CD4-positive, alpha-beta T cell (primary cell): ENCODE results near the gene AHRR. TPM values are rescaled to one million over a fixed set of nuclear protein-coding genes. Genes with fewer than 3 reads are reported as not detected.

ENCODE experiments used
- ATAC-seq: fragments of 200-7000 bp; cut with Tn5 transposase; one replicate; pipeline ENCODE4 v1.10.0; 2022; ENCODE audit warnings: mild to moderate bottlenecking; ENCODE audit not compliant: poor library complexity
- CTCF ChIA-PET: fragments of 350-600 bp; sonication (Branson Sonifier 250); formaldehyde crosslinking; loops from one replicate; lab custom pipeline; 2021; ENCODE audit warnings: antibody characterized with exemption, inconsistent platforms; lab: Charles Lee
- POLR2A ChIA-PET: fragments of 350-600 bp; sonication (Branson Sonifier 250); formaldehyde crosslinking; loops from one replicate; lab custom pipeline; 2021; ENCODE audit warnings: antibody characterized with exemption, inconsistent platforms; lab: Charles Lee
- DNase-seq, 14 experiments: peaks; one replicate each; pipeline ENCODE4 v3.0.0-alpha.2; 2013 to 2020; ENCODE audit warnings: mixed read lengths in 2 of 14
- H3K27ac ChIP-seq, 2 donors: one replicate each; pipeline versions ENCODE4 v1.5.1 to v1.7.0; 2013; ENCODE audit warnings: low read length in 2 of 2, low read depth in 1 of 2, mild to moderate bottlenecking in 1 of 2
- H3K27me3 ChIP-seq, 2 experiments: 1 replicate in 1 of 2; 2 replicates in 1 of 2; pipeline versions ENCODE4 v1.6.1 to v1.7.0; 2013; ENCODE audit warnings: low read length in 2 of 2, control low read depth in 1 of 2, mild to moderate bottlenecking in 1 of 2, moderate library complexity in 1 of 2; ENCODE audit not compliant: insufficient read depth in 2 of 2, control insufficient read depth in 1 of 2
- H3K36me3 ChIP-seq: one replicate; pipeline ENCODE4 v1.6.1; 2013; ENCODE audit warnings: low read length, control low read depth; ENCODE audit not compliant: insufficient read depth
- H3K4me1 ChIP-seq: one replicate; pipeline ENCODE4 v1.6.1; 2013; ENCODE audit warnings: low read length, control low read depth; ENCODE audit not compliant: insufficient read depth
- H3K4me3 ChIP-seq: one replicate; pipeline ENCODE4 v1.5.1; 2013; ENCODE audit warnings: mild to moderate bottlenecking, low read length, moderate library complexity
- H3K9me3 ChIP-seq, 2 experiments: 1 replicate in 1 of 2; 2 replicates in 1 of 2; pipeline versions ENCODE4 v1.6.1 to v1.7.0; 2013; ENCODE audit warnings: low read length in 2 of 2, mild to moderate bottlenecking in 2 of 2, control low read depth in 1 of 2, moderate library complexity in 1 of 2; ENCODE audit not compliant: control insufficient read depth in 1 of 2, insufficient read depth in 1 of 2
- H3K27ac Mint-ChIP-seq: one replicate; pipeline ENCODE4 v1.8.0; 2020; ENCODE audit warnings: mixed read lengths
- H3K27me3 Mint-ChIP-seq: one replicate; pipeline ENCODE4 v1.8.0; 2021; ENCODE audit warnings: mixed read lengths
- H3K36me3 Mint-ChIP-seq: one replicate; pipeline ENCODE4 v1.8.0; 2021; ENCODE audit warnings: low read depth, mixed read lengths
- H3K4me1 Mint-ChIP-seq: one replicate; pipeline ENCODE4 v1.8.0; 2021; ENCODE audit warnings: low read depth, mixed read lengths
- H3K4me3 Mint-ChIP-seq: one replicate; pipeline ENCODE4 v1.8.0; 2020; ENCODE audit warnings: mild to moderate bottlenecking, mixed read lengths
- H3K9me3 Mint-ChIP-seq: one replicate; pipeline ENCODE4 v1.8.0; 2020; ENCODE audit warnings: mixed read lengths
- intact Hi-C, 2 experiments: fragments of 100-400 bp; cut with DNase I in 1 of 2; cut with micrococcal nuclease in 1 of 2; formaldehyde crosslinking; loops; one replicate each; pipeline versions ENCODE4 v1.15.1 to v1.9.0; 2023 to 2025; cut with DNase I, micrococcal nuclease
- total RNA-seq, 174 experiments: library from RNA in 2 of 174; stranded (reverse) in 2 of 174; gene quantifications; one replicate each; pipeline ENCODE4 v1.2.3 and lab custom pipeline; 2021 to 2026
- TF ChIP-seq, protein P1 (sequence below): fragments of 200-600 bp; IDR thresholded peaks from one replicate; pipeline ENCODE4 v1.8.0; 2022; ENCODE audit warnings: antibody characterized with exemption, mild to moderate bottlenecking

AHRR gene
- total RNA-seq, 2 experiments from 2014 or later, result 0.45 to 0.63 TPM

DNA sequence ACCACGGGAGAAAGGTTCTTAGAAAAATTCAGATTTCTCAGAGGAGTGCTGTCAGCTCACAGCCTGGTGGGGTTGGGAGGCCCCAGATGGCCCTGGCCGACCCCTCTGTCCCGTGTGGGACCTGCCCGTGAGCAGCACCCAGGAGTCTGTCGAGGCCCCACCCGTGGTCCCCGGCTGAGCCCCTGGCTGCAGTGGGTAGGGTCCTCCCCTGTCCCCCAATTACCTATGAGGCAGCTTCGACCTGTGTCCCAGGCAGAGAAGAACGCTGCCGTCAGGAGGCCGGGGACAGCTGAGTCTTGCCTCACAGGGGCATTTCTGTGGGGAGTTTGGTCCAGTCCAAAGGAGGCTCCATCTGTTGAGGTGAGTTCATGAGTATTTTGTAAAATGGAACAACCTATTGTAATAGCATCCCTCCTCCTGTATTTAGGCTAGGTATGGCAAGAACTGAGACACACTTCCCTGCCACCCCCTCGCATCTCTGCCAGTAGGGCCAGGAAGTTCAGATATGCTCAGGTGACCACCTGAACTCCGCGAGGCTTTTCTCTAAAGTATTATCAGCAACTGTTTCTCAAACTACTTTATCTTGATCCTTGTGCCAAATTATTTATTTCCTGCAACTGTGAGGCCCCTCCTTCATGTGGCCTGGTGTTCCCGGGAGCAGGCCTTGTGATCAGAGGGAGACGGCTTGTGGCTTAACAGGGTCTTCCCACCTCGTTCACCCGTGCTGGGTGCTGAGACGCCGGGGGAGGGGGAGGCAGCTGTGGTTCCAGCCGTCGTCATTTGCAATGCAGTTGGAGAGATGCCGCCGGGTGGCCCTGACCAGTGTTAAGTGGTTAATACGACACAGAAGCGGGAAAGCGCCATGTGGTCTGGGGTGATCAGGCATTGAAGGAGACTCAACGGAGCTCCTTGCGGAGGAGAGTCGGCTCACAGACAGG lies 1.7 kb downstream of the AHRR start:
- H3K27me3 Mint-ChIP-seq, result peaks cover 56% of the 10 kb centered on the region
- Histone ChIP-seq H3K4me3 (peak overlapping the region; percentile 22), H3K36me3 (no peaks in the 10 kb centered on the region), H3K4me1 (peaks cover 19% of the 10 kb centered on the region), H3K9me3 (peaks cover 0 to 21% of the 10 kb centered on the region in 2 experiments), H3K27ac (no peak overlapping the region), H3K27me3 (peaks cover 31 to 53% of the 10 kb centered on the region in 2 experiments)
- TF ChIP-seq, protein P1, sequence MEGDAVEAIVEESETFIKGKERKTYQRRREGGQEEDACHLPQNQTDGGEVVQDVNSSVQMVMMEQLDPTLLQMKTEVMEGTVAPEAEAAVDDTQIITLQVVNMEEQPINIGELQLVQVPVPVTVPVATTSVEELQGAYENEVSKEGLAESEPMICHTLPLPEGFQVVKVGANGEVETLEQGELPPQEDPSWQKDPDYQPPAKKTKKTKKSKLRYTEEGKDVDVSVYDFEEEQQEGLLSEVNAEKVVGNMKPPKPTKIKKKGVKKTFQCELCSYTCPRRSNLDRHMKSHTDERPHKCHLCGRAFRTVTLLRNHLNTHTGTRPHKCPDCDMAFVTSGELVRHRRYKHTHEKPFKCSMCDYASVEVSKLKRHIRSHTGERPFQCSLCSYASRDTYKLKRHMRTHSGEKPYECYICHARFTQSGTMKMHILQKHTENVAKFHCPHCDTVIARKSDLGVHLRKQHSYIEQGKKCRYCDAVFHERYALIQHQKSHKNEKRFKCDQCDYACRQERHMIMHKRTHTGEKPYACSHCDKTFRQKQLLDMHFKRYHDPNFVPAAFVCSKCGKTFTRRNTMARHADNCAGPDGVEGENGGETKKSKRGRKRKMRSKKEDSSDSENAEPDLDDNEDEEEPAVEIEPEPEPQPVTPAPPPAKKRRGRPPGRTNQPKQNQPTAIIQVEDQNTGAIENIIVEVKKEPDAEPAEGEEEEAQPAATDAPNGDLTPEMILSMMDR, result no peak
- DNase-seq (no peak), ATAC-seq (no peak)
- CTCF ChIA-PET, result no interaction called here
- intact Hi-C loops, result no loop called here
- POLR2A ChIA-PET, result no interaction called here
- no peaks in the 10 kb centered on the region for H3K9me3 Mint-ChIP-seq
- peak overlapping the region; percentile 38 for H3K4me3 Mint-ChIP-seq
- no peak overlapping the region for H3K27ac Mint-ChIP-seq
- no peaks in the 10 kb centered on the region for H3K4me1 Mint-ChIP-seq
- no peaks in the 10 kb centered on the region for H3K36me3 Mint-ChIP-seq

DNA sequence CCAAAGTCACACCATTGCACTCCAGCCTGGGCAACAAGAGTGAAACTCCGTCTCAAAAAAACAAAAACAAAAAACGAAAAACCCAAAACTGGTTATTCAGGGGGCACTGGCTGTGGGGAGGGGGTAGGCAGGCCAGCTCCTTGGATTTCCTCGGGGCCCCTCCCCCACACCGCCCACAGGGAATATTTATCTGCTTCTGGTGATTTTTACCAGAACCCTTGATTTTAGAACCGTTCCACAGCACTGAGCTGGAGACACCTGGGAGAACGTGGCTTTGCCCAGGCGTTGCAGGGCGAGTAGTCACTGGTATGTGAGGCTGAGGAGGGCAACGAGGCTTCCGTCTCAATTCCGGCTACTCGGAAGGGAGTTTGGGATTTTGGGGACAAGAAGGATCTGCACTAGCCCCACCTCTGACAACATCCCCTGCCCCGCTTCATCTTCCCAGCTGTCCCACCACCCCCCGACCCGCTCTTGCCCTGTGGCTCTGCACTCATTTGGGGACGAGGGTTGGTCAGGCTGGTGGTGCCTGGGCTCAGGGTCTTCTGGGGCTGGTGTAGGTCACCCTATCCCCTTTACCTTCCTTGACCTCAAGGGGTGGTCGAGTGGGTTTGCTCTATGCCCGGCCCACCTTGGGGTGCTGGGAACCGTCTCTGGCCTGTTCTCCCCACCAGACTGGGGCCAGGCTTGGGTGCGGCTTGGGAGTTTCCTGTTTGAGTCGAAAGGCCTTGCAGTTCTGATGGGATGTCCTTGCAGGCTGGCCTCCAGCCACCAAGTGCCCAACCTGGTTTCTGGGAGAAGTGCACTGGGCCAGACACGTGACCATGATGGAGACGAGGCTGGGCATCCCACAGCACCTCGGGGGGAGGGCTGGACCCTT lies 3.5 kb downstream of the AHRR start:
- H3K27me3 ChIP-seq, result peaks cover 25 to 35% of the 10 kb centered on the region in 2 experiments
- ATAC-seq (no peak), DNase-seq (no peak)
- H3K4me3 ChIP-seq, result no peak overlapping the region
- H3K4me1 ChIP-seq, result peaks cover 19% of the 10 kb centered on the region
- peaks cover 0 to 14% of the 10 kb centered on the region in 2 experiments for H3K9me3 ChIP-seq
- no peak overlapping the region for H3K27ac ChIP-seq
- no peak overlapping the region for H3K27ac Mint-ChIP-seq
- TF ChIP-seq, protein P1, result no peak
- no peak overlapping the region for H3K4me3 Mint-ChIP-seq
- no peaks in the 10 kb centered on the region for H3K36me3 Mint-ChIP-seq
- POLR2A ChIA-PET, result no interaction called here
- no peaks in the 10 kb centered on the region for H3K4me1 Mint-ChIP-seq
- peaks cover 62% of the 10 kb centered on the region for H3K27me3 Mint-ChIP-seq
- intact Hi-C loops, result no loop called here
- H3K36me3 ChIP-seq, result no peaks in the 10 kb centered on the region
- H3K9me3 Mint-ChIP-seq, result no peaks in the 10 kb centered on the region
- CTCF ChIA-PET, result no interaction called here

DNA sequence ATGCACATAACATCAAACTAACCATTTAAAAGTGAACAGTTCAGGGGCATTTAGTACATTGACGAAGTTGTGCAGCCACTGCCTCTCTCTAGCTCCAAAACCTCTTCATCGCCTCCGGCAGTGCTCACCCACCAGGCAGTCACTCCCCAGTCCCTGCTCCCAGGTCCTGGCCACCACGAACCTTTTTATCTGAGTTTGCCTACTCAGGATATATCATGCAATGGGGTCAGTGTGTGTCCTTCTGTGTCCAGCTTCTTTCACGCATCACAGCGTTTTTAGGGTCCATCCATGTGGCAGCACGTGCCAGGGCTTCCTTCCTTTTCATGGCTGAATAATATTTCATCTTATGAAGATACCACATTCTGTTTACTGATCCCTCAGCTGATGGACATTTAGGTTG lies 4.6 kb downstream of the AHRR start:
- Histone ChIP-seq H3K27ac (no peak overlapping the region), H3K27me3 (peaks cover 17 to 24% of the 10 kb centered on the region in 2 experiments), H3K4me1 (peaks cover 12% of the 10 kb centered on the region), H3K4me3 (no peak overlapping the region), H3K9me3 (peaks cover 0 to 13% of the 10 kb centered on the region in 2 experiments), H3K36me3 (no peaks in the 10 kb centered on the region)
- Mint-ChIP-seq H3K4me1 (no peaks in the 10 kb centered on the region), H3K27me3 (peaks cover 55% of the 10 kb centered on the region), H3K4me3 (no peak overlapping the region), H3K27ac (no peak overlapping the region), H3K36me3 (no peaks in the 10 kb centered on the region), H3K9me3 (no peaks in the 10 kb centered on the region)
- intact Hi-C loops, result no loop called here
- TF ChIP-seq, protein P1, result no peak
- ChIA-PET CTCF (no interaction called here), POLR2A (no interaction called here)
- ATAC-seq (no peak), DNase-seq (no peak)
